Right atrium auricular region (tissue), 2 donors: ENCODE data around the gene LRP11. TPM values are rescaled to one million over a fixed set of nuclear protein-coding genes. Genes with fewer than 3 reads are reported as not detected.

Experiments used
- DNase-seq: peaks from one replicate; pipeline ENCODE4 v3.0.0-alpha.2; 2019; ENCODE audit warnings: low spot score
- H3K27ac ChIP-seq, 2 donors: fragments of 200-600 bp; sonication (generic); 1 replicate in 1 of 2; 2 replicates in 1 of 2; pipeline ENCODE4 v1.5.1; 2016 to 2019
- H3K27me3 ChIP-seq, 2 donors: fragments of 200-600 bp; sonication (generic); one replicate each; pipeline versions ENCODE4 v1.5.1 to v1.6.0; 2017 to 2019
- H3K36me3 ChIP-seq: fragments of 200-600 bp; sonication (generic); one replicate; pipeline ENCODE4 v1.5.1; 2016
- H3K4me1 ChIP-seq, 2 donors: fragments of 200-600 bp; sonication (generic); one replicate each; pipeline versions ENCODE4 v1.5.1 to v1.6.0; 2017 to 2019
- H3K4me3 ChIP-seq, 2 donors: fragments of 200-600 bp; sonication (generic); 1 replicate in 1 of 2; 2 replicates in 1 of 2; pipeline ENCODE4 v1.5.1; 2017 to 2019; ENCODE audit warnings: mild to moderate bottlenecking in 1 of 2, moderate library complexity in 1 of 2
- H3K9me3 ChIP-seq, 2 donors: fragments of 200-600 bp; sonication (generic); one replicate each; pipeline ENCODE4 v1.5.1; 2019
- total RNA-seq, 2 donors: library from RNA; depleted of rRNA; stranded (reverse); fragments of >200 nt; gene quantifications; one replicate each; pipeline ENCODE4 v1.1.0, GENCODE V29; 2016
- TF ChIP-seq, protein P1 (sequence below), 2 donors: fragments of 200-600 bp; sonication (generic); IDR thresholded peaks; one replicate each; pipeline ENCODE4 v1.5.1; 2019; ENCODE audit warnings: antibody characterized with exemption in 2 of 2

LRP11 gene
- total RNA-seq, 2 donors from 2014 or later = 17.0 to 25.7 TPM

DNA sequence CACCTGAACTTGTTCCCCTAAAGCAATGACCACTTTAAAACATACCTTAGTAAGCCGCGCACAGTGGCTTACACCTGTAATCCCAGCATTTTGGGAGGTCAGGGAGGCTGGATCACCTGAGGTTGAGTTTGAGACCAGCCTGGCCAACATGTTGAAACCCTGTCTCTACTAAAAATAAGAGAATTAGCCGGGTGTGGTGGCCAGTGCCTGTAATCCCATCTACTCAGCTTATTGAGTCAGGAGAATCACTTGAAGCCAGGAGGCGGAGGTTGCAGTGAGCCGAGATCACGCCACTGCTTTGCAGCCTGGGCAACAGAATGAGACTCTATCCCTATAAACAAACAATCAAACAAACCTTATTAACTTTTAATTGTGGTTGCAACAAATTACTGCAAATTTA, 35.3 kb upstream of the LRP11 start:
- TF ChIP-seq, protein P1, sequence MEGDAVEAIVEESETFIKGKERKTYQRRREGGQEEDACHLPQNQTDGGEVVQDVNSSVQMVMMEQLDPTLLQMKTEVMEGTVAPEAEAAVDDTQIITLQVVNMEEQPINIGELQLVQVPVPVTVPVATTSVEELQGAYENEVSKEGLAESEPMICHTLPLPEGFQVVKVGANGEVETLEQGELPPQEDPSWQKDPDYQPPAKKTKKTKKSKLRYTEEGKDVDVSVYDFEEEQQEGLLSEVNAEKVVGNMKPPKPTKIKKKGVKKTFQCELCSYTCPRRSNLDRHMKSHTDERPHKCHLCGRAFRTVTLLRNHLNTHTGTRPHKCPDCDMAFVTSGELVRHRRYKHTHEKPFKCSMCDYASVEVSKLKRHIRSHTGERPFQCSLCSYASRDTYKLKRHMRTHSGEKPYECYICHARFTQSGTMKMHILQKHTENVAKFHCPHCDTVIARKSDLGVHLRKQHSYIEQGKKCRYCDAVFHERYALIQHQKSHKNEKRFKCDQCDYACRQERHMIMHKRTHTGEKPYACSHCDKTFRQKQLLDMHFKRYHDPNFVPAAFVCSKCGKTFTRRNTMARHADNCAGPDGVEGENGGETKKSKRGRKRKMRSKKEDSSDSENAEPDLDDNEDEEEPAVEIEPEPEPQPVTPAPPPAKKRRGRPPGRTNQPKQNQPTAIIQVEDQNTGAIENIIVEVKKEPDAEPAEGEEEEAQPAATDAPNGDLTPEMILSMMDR (IDR thresholded peaks at IDR 0.05) = no peak
- peak; percentile 58 for DNase-seq
- Histone ChIP-seq H3K27me3 (no peaks in the 10 kb centered on the region), H3K4me3 (no peak overlapping the region), H3K27ac (no peak overlapping the region), H3K4me1 (peaks cover 0 to 42% of the 10 kb centered on the region in 2 donors), H3K36me3 (no peaks in the 10 kb centered on the region), H3K9me3 (no peaks in the 10 kb centered on the region)

DNA sequence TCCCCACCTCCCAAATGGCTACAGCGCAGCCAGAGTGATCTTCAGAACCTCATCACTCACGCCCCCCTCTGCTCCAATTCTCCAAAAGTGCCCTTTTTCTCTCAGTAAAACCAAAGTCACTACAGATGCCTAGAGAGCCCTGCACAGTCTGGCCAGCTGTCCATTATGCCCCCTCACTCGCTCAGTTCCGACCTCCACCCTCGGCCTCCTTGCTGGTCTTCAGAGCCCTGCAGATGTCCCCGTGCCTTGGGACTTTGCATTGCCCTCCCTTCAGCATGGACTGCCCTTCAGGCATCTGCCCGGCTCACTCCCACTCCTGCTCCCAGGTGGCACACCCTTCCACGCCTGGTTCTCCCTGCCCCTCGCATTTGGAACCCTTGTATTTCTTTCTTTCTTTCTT, 34.8 kb upstream of the LRP11 start:
- Histone ChIP-seq H3K9me3 (no peaks in the 10 kb centered on the region), H3K4me1 (peaks cover 0 to 42% of the 10 kb centered on the region in 2 donors), H3K36me3 (no peaks in the 10 kb centered on the region), H3K27me3 (no peaks in the 10 kb centered on the region), H3K4me3 (no peak overlapping the region), H3K27ac (no peak overlapping the region)
- DNase-seq = peak; percentile 54
- TF ChIP-seq, protein P1 (IDR thresholded peaks at IDR 0.05) = no peak

DNA sequence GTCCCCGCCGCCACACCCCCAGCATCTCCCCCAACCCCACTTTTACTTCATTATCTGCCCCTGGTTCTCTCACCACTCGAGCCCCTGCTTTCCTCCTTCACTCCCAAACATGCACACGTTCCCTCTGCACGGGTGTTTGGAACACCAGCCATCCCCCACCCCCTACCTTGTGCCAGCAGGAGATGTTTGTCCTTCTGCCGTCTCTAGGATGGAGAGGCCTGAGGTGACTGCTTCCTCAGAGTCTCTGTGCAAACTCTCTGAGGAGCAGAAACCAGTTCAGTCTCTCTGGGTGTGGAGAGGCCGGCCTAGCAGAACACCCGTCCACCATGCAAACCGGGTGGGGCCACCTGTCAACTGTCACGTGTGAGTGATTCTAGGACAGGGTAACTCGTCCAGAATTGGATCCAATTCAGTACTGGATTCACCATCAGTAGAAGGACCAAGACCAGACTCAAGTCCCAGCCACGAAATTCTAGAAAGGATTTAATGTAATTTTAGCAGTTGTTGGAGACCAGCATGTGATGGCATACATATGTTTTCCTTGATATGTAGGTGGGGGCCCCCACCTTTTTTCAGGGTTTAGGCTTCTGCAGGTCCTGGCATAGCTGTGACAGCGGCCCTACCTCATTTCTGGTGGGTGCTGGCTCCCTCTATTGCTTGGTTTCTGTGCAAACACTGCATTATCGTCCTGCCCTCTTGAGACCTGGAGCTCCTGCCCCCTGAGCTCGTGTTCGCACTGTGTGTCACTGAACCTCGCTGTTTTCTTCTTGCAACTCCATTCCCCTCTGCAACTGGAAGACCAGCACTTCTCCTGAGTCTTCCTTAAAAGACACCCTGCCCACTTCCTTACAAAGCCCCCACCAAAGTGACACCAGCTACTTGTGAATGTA, 33.9 kb upstream of the LRP11 start, which contains the start of gene RAET1E:
Gene RAET1E (minus strand): TSS at position 259 of the 890 bp plus-strand sequence. CDS start 7,212 bp downstream, outside the sequence.
- TF ChIP-seq, protein P1 (IDR thresholded peaks at IDR 0.05) = no peak
- Histone ChIP-seq H3K27me3 (no peaks in the 10 kb centered on the region), H3K4me1 (peaks cover 0 to 42% of the 10 kb centered on the region in 2 donors), H3K9me3 (no peaks in the 10 kb centered on the region), H3K27ac (peak within 1 kb of the TSS; percentile 51 to 56), H3K4me3 (peak within 1 kb of the TSS in 1 of 2 donors; percentile 12), H3K36me3 (no peaks in the 10 kb centered on the region)
- peak; percentile 55 for DNase-seq

DNA sequence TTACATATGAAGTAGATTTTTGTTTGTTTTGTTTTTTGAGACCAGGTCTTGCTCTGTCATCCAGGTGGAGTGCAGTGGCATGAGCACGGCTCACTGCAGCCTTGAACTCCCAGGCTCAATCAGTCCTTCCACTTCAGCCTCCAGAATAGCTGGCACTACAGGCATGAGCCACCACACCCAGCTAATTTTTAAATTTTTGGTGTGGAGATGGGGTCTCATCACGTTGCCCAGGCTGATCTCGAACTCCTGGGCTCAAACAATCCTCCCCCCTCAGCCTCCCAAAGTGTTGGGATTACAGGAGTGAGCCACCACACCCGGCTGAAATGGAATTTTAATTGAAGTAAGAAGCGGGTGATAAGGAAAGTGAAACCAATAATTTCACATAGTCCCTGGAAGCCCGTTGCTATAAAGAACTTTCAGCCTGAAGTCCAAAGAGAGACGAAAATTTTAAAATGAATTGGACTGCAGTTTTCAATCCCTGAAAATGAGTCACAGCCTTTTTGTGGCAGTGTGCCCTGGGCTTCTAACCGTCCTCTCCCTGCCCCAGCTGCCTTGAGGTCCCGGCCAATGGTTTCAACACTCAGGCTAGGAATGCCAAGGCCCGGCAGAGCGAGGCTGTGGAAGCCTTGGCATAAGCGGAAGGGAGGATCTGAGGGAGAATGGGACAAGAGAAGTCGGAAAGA, 33.0 kb upstream of the LRP11 start:
- peak overlapping the region; percentile 51 to 56 for H3K27ac ChIP-seq
- no peaks in the 10 kb centered on the region for H3K9me3 ChIP-seq
- H3K4me3 ChIP-seq = peak overlapping the region in 1 of 2 donors; percentile 12

DNA sequence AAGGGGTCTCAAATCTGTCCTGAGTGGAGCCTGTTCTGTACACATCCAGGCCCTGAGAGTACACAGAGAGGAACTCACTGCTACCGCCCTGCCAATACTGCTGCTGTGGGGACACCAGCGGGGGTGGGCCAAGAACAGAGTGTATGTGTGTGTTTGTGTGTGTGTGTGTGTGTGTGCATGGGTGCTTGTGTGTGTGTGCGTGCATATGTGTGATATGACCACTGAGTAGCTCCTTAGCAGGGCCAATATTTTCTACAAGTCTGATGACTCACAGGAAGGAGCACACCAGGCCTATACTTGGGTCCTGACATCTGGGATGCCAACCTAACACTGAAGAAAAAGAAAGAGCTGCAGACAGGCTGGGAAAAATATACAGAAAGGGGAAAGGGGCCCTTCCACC, 32.3 kb upstream of the LRP11 start:
- H3K36me3 ChIP-seq = no peaks in the 10 kb centered on the region
- peak; percentile 44 for DNase-seq
- no peaks in the 10 kb centered on the region for H3K27me3 ChIP-seq
- peak overlapping the region; percentile 51 to 56 for H3K27ac ChIP-seq
- no peak overlapping the region for H3K4me3 ChIP-seq
- TF ChIP-seq, protein P1 (IDR thresholded peaks at IDR 0.05) = no peak
- peaks cover 0 to 42% of the 10 kb centered on the region in 2 donors for H3K4me1 ChIP-seq
- H3K9me3 ChIP-seq = no peaks in the 10 kb centered on the region

More for the DNA sequence above, 33.0 kb upstream of the LRP11 start:
- no peaks in the 10 kb centered on the region for H3K36me3 ChIP-seq
- DNase-seq = peak; percentile 89
- no peaks in the 10 kb centered on the region for H3K27me3 ChIP-seq
- TF ChIP-seq, protein P1 (IDR thresholded peaks at IDR 0.05) = no peak
- peaks cover 0 to 42% of the 10 kb centered on the region in 2 donors for H3K4me1 ChIP-seq
